ENCODE results near the gene CDH8. TPM values are rescaled to one million over a fixed set of nuclear protein-coding genes. Genes with fewer than 3 reads are reported as not detected.

Gene CDH8
- total and polyA plus RNA-seq, 4 donors = 0.09 TPM; not detected in 3

GRCh38 chr16:61681673-61682072 lies 354.6 kb downstream of the CDH8 start:
- Histone ChIP-seq H3K9me3 (ENCODE audit: control insufficient read depth in 4 of 4, low read length in 3 of 4) (no peaks in the 10 kb centered on the region), H3K4me3 (ENCODE audit: low read depth in 1 of 3, low read length in 3 of 3) (no peak overlapping the region), H3K27me3 (ENCODE audit: control insufficient read depth in 4 of 4, insufficient read depth in 4 of 4, low read length in 3 of 4) (no peaks in the 10 kb centered on the region), H3K36me3 (ENCODE audit: control insufficient read depth in 4 of 4, insufficient read depth in 3 of 4, low read depth in 1 of 4, low read length in 3 of 4) (no peaks in the 10 kb centered on the region), H3K27ac (ENCODE audit: low read depth in 1 of 2, low read length in 2 of 2) (no peak overlapping the region), H3K4me1 (ENCODE audit: control insufficient read depth in 4 of 4, insufficient read depth in 4 of 4, low read length in 3 of 4) (no peaks in the 10 kb centered on the region), H3K9ac (ENCODE audit: low read depth in 1 of 2, low read length in 2 of 2) (no peak overlapping the region)
- DNase-seq (ENCODE audit: low spot score) = no peak
- WGBS = 54% methylated on average over 4 of the region's 4 CpGs
- TF ChIP-seq YY1 (IDR thresholded peaks at IDR 0.05) (no peak), EGR1 (IDR thresholded peaks at IDR 0.05; ENCODE audit: low read depth in 2 of 2) (no peak), RXRA (IDR thresholded peaks at IDR 0.05) (no peak), ATF3 (IDR thresholded peaks at IDR 0.05) (no peak), SP1 (IDR thresholded peaks at IDR 0.05) (no peak), FOXA2 (IDR thresholded peaks at IDR 0.05) (no peak), HNF4G (IDR thresholded peaks at IDR 0.05) (no peak), TAF1 (conservative IDR thresholded peaks at IDR 0.05) (no peak), HNF4A (conservative IDR thresholded peaks at IDR 0.05) (no peak), NR2F2 (IDR thresholded peaks at IDR 0.05) (no peak), FOXA1 (IDR thresholded peaks at IDR 0.05) (no peak), JUND (IDR thresholded peaks at IDR 0.05) (no peak), GABPA (IDR thresholded peaks at IDR 0.05 in 1 of 2, conservative IDR thresholded peaks at IDR 0.05 in 1 of 2) (no peak)
- TF ChIP-seq, protein P1, sequence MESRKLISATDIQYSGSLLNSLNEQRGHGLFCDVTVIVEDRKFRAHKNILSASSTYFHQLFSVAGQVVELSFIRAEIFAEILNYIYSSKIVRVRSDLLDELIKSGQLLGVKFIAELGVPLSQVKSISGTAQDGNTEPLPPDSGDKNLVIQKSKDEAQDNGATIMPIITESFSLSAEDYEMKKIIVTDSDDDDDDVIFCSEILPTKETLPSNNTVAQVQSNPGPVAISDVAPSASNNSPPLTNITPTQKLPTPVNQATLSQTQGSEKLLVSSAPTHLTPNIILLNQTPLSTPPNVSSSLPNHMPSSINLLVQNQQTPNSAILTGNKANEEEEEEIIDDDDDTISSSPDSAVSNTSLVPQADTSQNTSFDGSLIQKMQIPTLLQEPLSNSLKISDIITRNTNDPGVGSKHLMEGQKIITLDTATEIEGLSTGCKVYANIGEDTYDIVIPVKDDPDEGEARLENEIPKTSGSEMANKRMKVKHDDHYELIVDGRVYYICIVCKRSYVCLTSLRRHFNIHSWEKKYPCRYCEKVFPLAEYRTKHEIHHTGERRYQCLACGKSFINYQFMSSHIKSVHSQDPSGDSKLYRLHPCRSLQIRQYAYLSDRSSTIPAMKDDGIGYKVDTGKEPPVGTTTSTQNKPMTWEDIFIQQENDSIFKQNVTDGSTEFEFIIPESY (IDR thresholded peaks at IDR 0.05) = no peak
- TF ChIP-seq, protein P2, sequence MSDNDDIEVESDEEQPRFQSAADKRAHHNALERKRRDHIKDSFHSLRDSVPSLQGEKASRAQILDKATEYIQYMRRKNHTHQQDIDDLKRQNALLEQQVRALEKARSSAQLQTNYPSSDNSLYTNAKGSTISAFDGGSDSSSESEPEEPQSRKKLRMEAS (IDR thresholded peaks at IDR 0.05) = no peak
- TF ChIP-seq, protein P3, sequence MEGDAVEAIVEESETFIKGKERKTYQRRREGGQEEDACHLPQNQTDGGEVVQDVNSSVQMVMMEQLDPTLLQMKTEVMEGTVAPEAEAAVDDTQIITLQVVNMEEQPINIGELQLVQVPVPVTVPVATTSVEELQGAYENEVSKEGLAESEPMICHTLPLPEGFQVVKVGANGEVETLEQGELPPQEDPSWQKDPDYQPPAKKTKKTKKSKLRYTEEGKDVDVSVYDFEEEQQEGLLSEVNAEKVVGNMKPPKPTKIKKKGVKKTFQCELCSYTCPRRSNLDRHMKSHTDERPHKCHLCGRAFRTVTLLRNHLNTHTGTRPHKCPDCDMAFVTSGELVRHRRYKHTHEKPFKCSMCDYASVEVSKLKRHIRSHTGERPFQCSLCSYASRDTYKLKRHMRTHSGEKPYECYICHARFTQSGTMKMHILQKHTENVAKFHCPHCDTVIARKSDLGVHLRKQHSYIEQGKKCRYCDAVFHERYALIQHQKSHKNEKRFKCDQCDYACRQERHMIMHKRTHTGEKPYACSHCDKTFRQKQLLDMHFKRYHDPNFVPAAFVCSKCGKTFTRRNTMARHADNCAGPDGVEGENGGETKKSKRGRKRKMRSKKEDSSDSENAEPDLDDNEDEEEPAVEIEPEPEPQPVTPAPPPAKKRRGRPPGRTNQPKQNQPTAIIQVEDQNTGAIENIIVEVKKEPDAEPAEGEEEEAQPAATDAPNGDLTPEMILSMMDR (IDR thresholded peaks at IDR 0.05; ENCODE audit: low read depth, low read length, missing input control) = no peak
- TF ChIP-seq, protein P4, sequence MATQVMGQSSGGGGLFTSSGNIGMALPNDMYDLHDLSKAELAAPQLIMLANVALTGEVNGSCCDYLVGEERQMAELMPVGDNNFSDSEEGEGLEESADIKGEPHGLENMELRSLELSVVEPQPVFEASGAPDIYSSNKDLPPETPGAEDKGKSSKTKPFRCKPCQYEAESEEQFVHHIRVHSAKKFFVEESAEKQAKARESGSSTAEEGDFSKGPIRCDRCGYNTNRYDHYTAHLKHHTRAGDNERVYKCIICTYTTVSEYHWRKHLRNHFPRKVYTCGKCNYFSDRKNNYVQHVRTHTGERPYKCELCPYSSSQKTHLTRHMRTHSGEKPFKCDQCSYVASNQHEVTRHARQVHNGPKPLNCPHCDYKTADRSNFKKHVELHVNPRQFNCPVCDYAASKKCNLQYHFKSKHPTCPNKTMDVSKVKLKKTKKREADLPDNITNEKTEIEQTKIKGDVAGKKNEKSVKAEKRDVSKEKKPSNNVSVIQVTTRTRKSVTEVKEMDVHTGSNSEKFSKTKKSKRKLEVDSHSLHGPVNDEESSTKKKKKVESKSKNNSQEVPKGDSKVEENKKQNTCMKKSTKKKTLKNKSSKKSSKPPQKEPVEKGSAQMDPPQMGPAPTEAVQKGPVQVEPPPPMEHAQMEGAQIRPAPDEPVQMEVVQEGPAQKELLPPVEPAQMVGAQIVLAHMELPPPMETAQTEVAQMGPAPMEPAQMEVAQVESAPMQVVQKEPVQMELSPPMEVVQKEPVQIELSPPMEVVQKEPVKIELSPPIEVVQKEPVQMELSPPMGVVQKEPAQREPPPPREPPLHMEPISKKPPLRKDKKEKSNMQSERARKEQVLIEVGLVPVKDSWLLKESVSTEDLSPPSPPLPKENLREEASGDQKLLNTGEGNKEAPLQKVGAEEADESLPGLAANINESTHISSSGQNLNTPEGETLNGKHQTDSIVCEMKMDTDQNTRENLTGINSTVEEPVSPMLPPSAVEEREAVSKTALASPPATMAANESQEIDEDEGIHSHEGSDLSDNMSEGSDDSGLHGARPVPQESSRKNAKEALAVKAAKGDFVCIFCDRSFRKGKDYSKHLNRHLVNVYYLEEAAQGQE (IDR thresholded peaks at IDR 0.05) = no peak

GRCh38 chr16:61681124-61681523 lies 355.1 kb downstream of the CDH8 start:
- no peak for DNase-seq (ENCODE audit: low spot score)
- Histone ChIP-seq H3K27ac (ENCODE audit: low read depth in 1 of 2, low read length in 2 of 2) (no peak overlapping the region), H3K9me3 (ENCODE audit: control insufficient read depth in 4 of 4, low read length in 3 of 4) (no peaks in the 10 kb centered on the region), H3K36me3 (ENCODE audit: control insufficient read depth in 4 of 4, insufficient read depth in 3 of 4, low read depth in 1 of 4, low read length in 3 of 4) (no peaks in the 10 kb centered on the region), H3K27me3 (ENCODE audit: control insufficient read depth in 4 of 4, insufficient read depth in 4 of 4, low read length in 3 of 4) (no peaks in the 10 kb centered on the region), H3K9ac (ENCODE audit: low read depth in 1 of 2, low read length in 2 of 2) (no peak overlapping the region), H3K4me1 (ENCODE audit: control insufficient read depth in 4 of 4, insufficient read depth in 4 of 4, low read length in 3 of 4) (no peaks in the 10 kb centered on the region), H3K4me3 (ENCODE audit: low read depth in 1 of 3, low read length in 3 of 3) (no peak overlapping the region)
- TF ChIP-seq RAD21 (IDR thresholded peaks at IDR 0.05) = no peak
- TF ChIP-seq, protein P1 (IDR thresholded peaks at IDR 0.05) = no peak
- 30% methylated on average over 1 of the region's 1 CpG for WGBS
